Astrocyte (in vitro differentiated cells and primary cell): ENCODE results near the gene UBE4A.

Experiments used
- EZH2 ChIP-seq: IDR thresholded peaks from 2 replicates; pipeline ENCODE4 v1.6.1; 2012; ENCODE audit warnings: mild to moderate bottlenecking, low read length, inconsistent platforms; ENCODE audit not compliant: insufficient read depth
- TF ChIP-seq, protein P1 (sequence below): IDR thresholded peaks from 2 replicates; pipeline ENCODE4 v1.5.1; 2011; ENCODE audit warnings: low read depth, mild to moderate bottlenecking, inconsistent platforms, low read length, moderate library complexity; ENCODE audit not compliant: insufficient read depth

- no peak for TF ChIP-seq EZH2
- TF ChIP-seq, protein P1, sequence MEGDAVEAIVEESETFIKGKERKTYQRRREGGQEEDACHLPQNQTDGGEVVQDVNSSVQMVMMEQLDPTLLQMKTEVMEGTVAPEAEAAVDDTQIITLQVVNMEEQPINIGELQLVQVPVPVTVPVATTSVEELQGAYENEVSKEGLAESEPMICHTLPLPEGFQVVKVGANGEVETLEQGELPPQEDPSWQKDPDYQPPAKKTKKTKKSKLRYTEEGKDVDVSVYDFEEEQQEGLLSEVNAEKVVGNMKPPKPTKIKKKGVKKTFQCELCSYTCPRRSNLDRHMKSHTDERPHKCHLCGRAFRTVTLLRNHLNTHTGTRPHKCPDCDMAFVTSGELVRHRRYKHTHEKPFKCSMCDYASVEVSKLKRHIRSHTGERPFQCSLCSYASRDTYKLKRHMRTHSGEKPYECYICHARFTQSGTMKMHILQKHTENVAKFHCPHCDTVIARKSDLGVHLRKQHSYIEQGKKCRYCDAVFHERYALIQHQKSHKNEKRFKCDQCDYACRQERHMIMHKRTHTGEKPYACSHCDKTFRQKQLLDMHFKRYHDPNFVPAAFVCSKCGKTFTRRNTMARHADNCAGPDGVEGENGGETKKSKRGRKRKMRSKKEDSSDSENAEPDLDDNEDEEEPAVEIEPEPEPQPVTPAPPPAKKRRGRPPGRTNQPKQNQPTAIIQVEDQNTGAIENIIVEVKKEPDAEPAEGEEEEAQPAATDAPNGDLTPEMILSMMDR: no peak
These were observed 88.0 kb downstream of the UBE4A start for GRCh38 chr11:118447423-118447822.
